ENCODE results near the gene GNL1.

The GNL1 gene

DNA sequence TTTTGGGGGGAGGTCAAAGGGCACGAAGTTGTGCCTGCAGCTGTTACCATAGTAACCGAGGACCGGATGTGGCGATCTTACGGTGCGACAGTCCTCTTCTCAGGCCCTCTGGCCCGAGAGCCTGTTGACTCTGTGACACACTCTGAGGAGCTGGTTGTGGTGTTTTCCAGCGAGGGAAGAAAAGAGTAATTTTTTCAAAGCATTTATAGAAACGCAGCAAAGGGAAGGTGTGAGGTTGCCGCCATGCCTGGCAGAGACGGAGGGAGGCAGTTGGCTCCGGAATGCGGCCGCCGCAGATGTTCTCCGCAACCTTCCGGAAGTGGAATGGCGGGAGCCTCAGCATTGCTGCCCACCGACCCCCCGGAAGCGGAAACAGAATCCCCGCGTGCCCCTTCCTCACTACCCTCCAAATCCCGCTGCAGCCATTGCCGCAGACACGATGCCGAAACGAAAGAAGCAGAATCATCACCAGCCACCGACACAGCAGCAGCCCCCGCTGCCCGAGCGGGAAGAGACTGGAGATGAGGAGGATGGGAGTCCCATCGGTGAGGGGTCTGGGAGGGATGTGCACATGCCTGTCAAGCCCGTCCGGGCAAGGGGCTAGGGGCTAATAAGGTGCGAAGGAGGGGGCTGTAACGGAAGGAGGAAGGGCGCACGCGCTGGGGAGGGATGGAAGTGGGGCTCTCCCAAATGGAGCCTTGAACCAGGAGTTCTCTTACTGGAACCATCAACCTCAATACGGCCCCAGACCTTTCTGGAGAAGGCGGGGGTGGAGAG, 805 bp upstream of the GNL1 start, which contains the start of gene PRR3:
Gene PRR3, plus strand, starts transcription at position 390 of the 777 bp plus-strand sequence. Its CDS starts 50 bp downstream, at position 440.
- CTCF ChIA-PET, result interaction anchor here (0.9 to 1.7 kb wide), 8 partner anchors 13 to 173 kb away, joined by 3 to 10 read pairs (median 4); partner anchors contain the start of gene ABCF1
- peak; percentile 94 for DNase-seq
- Mint-ChIP-seq H3K27ac (peak within 1 kb of the TSS; percentile 100), H3K9me3 (no peaks in the 10 kb centered on the region), H3K4me3 (peak within 1 kb of the TSS; percentile 97), H3K36me3 (peaks cover 39% of the 10 kb centered on the region), H3K27me3 (no peaks in the 10 kb centered on the region), H3K4me1 (peaks cover 43% of the 10 kb centered on the region)

DNA sequence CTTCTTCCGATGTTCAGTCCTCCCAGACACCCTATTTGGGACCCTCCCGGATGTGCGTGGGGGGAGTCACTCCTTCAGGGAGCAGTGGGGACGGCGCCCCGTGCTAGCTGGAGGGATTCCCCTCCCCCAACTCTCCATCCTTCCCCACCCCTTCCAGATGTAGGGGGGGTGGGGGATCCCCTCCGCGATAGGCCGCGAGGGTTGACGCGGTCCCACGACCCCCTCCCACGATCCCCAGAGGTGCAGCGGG, 548 bp downstream of the GNL1 start:
- Mint-ChIP-seq H3K9me3 (no peaks in the 10 kb centered on the region), H3K4me1 (peaks cover 41% of the 10 kb centered on the region), H3K36me3 (peaks cover 47% of the 10 kb centered on the region), H3K4me3 (peak overlapping the region; percentile 97), H3K27ac (peak overlapping the region; percentile 100), H3K27me3 (no peaks in the 10 kb centered on the region)
- DNase-seq, result no peak
- CTCF ChIA-PET, result interaction anchor here (5.9 kb wide), 1 partner anchor 12 kb away, joined by 60 read pairs; no protein-coding TSS in a partner anchor

- peak overlapping the region; percentile 97 for H3K4me3 Mint-ChIP-seq
- no peaks in the 10 kb centered on the region for H3K27me3 Mint-ChIP-seq
- peak; percentile 42 for DNase-seq
- peak overlapping the region; percentile 100 for H3K27ac Mint-ChIP-seq
- CTCF ChIA-PET, result interaction anchor here (0.6 to 5.9 kb wide), 6 partner anchors 12 to 119 kb away, joined by 3 to 60 read pairs (median 3); no protein-coding TSS in a partner anchor
- no peaks in the 10 kb centered on the region for H3K9me3 Mint-ChIP-seq
- peaks cover 53% of the 10 kb centered on the region for H3K36me3 Mint-ChIP-seq
- H3K4me1 Mint-ChIP-seq, result peaks cover 40% of the 10 kb centered on the region
These were observed 1.1 kb downstream of the GNL1 start for GRCh38 chr6:30554962-30555815.

DNA sequence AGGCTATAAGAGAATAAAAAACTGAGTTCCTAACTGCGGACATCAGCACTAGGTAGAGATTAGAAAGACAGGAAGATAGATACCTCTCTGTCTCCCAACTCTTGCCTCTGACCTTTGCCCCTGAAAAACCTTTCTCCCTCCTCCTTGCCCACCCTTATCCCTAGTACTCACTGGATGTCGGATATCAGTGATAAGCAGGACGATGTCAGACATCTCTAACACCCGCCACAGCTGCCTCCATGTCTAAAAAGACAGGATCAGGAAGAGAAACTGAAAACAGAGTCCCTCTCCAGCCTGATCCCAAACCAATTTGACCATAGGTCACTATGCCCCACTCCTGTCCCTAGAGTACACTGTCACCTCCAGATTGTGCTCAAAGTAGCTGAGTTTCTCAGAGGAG, 1.9 kb downstream of the GNL1 start:
- peaks cover 33% of the 10 kb centered on the region for H3K4me1 Mint-ChIP-seq
- CTCF ChIA-PET, result interaction anchor here (0.6 to 5.9 kb wide), 8 partner anchors 11 to 118 kb away, joined by 3 to 60 read pairs (median 3); no protein-coding TSS in a partner anchor

GRCh38 chr6:30548375-30548774, 7.9 kb downstream of the GNL1 start:
- CTCF ChIA-PET, result interaction anchor here (0.9 to 1.4 kb wide), 6 partner anchors 7 to 66 kb away, joined by 3 to 7 read pairs (median 4); no protein-coding TSS in a partner anchor
- H3K36me3 Mint-ChIP-seq, result peaks cover 60% of the 10 kb centered on the region
- H3K9me3 Mint-ChIP-seq, result no peaks in the 10 kb centered on the region
- no peak overlapping the region for H3K4me3 Mint-ChIP-seq
- DNase-seq, result no peak
- H3K27ac Mint-ChIP-seq, result no peak overlapping the region
- no peaks in the 10 kb centered on the region for H3K27me3 Mint-ChIP-seq
- H3K4me1 Mint-ChIP-seq, result peaks cover 16% of the 10 kb centered on the region

More for the DNA sequence above, 1.9 kb downstream of the GNL1 start:
- Mint-ChIP-seq H3K9me3 (no peaks in the 10 kb centered on the region), H3K27ac (peak overlapping the region; percentile 6), H3K4me3 (peak overlapping the region; percentile 97), H3K27me3 (no peaks in the 10 kb centered on the region), H3K36me3 (peaks cover 57% of the 10 kb centered on the region)
- DNase-seq, result no peak

- no peak overlapping the region for H3K27ac Mint-ChIP-seq
- no peaks in the 10 kb centered on the region for H3K27me3 Mint-ChIP-seq
- CTCF ChIA-PET, result interaction anchor here (0.9 to 11.2 kb wide), 5 partner anchors 15 to 65 kb away, joined by 3 to 251 read pairs (median 4); no protein-coding TSS in a partner anchor
These were observed 8.8 kb downstream of the GNL1 start for GRCh38 chr6:30547454-30547853.

GRCh38 chr6:30544666-30545272, 11.5 kb downstream of the GNL1 start:
- no peak for DNase-seq
- Mint-ChIP-seq H3K4me3 (no peak overlapping the region), H3K27ac (peak overlapping the region; percentile 71), H3K27me3 (no peaks in the 10 kb centered on the region), H3K36me3 (peaks cover 31% of the 10 kb centered on the region), H3K4me1 (peaks cover 37% of the 10 kb centered on the region), H3K9me3 (no peaks in the 10 kb centered on the region)
- CTCF ChIA-PET, result interaction anchor here (0.6 to 11.2 kb wide), 28 partner anchors 9 to 535 kb away, joined by 3 to 251 read pairs (median 5); partner anchors contain the start of genes ABCF1, GNL1 and PRR3

More at GRCh38 chr6:30547454-30547853, 8.8 kb downstream of the GNL1 start:
- H3K4me3 Mint-ChIP-seq, result no peak overlapping the region
- H3K36me3 Mint-ChIP-seq, result peaks cover 52% of the 10 kb centered on the region
- peaks cover 25% of the 10 kb centered on the region for H3K4me1 Mint-ChIP-seq
- DNase-seq, result no peak
- no peaks in the 10 kb centered on the region for H3K9me3 Mint-ChIP-seq

DNA sequence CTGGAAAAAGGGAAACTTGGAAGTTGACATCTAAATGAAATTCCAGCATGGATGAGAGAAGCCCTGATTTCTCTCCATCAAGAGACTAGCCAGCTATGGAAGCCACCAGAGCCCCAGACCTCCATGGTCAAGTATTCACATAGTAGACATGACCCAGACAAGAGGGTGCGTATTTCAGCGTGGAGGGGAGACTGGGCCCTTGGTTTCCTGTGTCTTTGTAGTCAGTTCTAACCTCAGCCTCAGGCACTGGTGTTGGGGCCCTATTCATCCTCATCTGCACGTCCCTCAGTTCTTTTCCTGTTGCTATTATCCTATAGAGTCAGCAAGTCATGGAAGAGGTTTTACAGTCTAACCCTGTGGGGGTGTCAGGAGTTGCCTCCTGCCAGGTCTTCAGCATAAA, 12.5 kb downstream of the GNL1 start:
- Mint-ChIP-seq H3K27ac (peak overlapping the region; percentile 71), H3K4me1 (peaks cover 37% of the 10 kb centered on the region), H3K27me3 (no peaks in the 10 kb centered on the region), H3K36me3 (peaks cover 23% of the 10 kb centered on the region), H3K9me3 (no peaks in the 10 kb centered on the region), H3K4me3 (no peak overlapping the region)
- CTCF ChIA-PET, result interaction anchor here (1.0 to 11.2 kb wide), 11 partner anchors 9 to 536 kb away, joined by 3 to 251 read pairs (median 12); partner anchors contain the start of genes GNL1 and PRR3
- peak; percentile 43 for DNase-seq

- DNase-seq, result no peak
- Mint-ChIP-seq H3K27me3 (no peaks in the 10 kb centered on the region), H3K4me1 (peaks cover 37% of the 10 kb centered on the region), H3K27ac (peak overlapping the region; percentile 93), H3K9me3 (no peaks in the 10 kb centered on the region), H3K36me3 (peaks cover 17% of the 10 kb centered on the region), H3K4me3 (peak overlapping the region; percentile 78)
- CTCF ChIA-PET, result interaction anchor here (1.0 to 11.2 kb wide), 13 partner anchors 10 to 130 kb away, joined by 3 to 251 read pairs (median 12); partner anchors contain the start of gene DHX16
These were observed 13.4 kb downstream of the GNL1 start for GRCh38 chr6:30542915-30543314.

DNA sequence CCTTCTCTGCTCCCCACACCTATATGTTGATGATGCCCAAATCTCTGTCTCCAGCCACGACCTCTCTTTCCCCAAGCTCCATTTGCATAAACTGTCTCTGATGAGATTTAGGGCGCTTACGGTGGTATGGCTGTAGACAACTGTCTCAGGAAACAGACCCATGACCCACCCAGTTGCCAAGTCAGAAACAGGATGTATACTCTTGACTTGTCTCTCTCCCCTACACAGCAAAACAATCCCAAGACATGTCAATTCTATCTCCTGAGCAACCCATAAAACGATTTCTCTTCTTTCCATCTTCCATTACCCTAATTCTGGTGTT, 13.9 kb downstream of the GNL1 start:
- Mint-ChIP-seq H3K27ac (peak overlapping the region; percentile 93), H3K9me3 (no peaks in the 10 kb centered on the region), H3K4me3 (peak overlapping the region; percentile 78), H3K36me3 (peaks cover 17% of the 10 kb centered on the region), H3K4me1 (peaks cover 37% of the 10 kb centered on the region), H3K27me3 (no peaks in the 10 kb centered on the region)
- peak; percentile 59 for DNase-seq
- CTCF ChIA-PET, result interaction anchor here (1.1 to 11.2 kb wide), 17 partner anchors 11 to 195 kb away, joined by 3 to 251 read pairs (median 10); partner anchors contain the start of gene DHX16

GRCh38 chr6:30541515-30542403, 14.5 kb downstream of the GNL1 start:
- H3K27ac Mint-ChIP-seq, result peak overlapping the region; percentile 93
- H3K4me3 Mint-ChIP-seq, result peak overlapping the region; percentile 78
- peaks cover 37% of the 10 kb centered on the region for H3K4me1 Mint-ChIP-seq
- no peaks in the 10 kb centered on the region for H3K9me3 Mint-ChIP-seq
- peaks cover 16% of the 10 kb centered on the region for H3K36me3 Mint-ChIP-seq
- DNase-seq, result peak; percentile 87
- CTCF ChIA-PET, result interaction anchor here (0.6 to 11.2 kb wide), 31 partner anchors 7 to 546 kb away, joined by 3 to 251 read pairs (median 5); partner anchors contain the start of gene DHX16
- H3K27me3 Mint-ChIP-seq, result no peaks in the 10 kb centered on the region

GRCh38 chr6:30537931-30538330, 18.4 kb downstream of the GNL1 start:
- H3K4me1 Mint-ChIP-seq, result peaks cover 26% of the 10 kb centered on the region
- H3K36me3 Mint-ChIP-seq, result no peaks in the 10 kb centered on the region
- no peak overlapping the region for H3K27ac Mint-ChIP-seq
- no peak overlapping the region for H3K4me3 Mint-ChIP-seq
- CTCF ChIA-PET, result interaction anchor here (1.7 to 11.2 kb wide), 2 partner anchors 45 to 54 kb away, joined by 4 to 251 read pairs; no protein-coding TSS in a partner anchor
- H3K9me3 Mint-ChIP-seq, result no peaks in the 10 kb centered on the region
- peaks cover 7% of the 10 kb centered on the region for H3K27me3 Mint-ChIP-seq
- DNase-seq, result no peak

Data from activated naive CD4-positive, alpha-beta T cell treated with anti-CD3 and anti-CD28 coated beads, Interleukin-2, amount 10 ng/mL, durations not matched to agents 7 days and 5 days (primary cell).